DMS53 treated with DMSO at 0.1 percent for 48 hours (cell line): ENCODE results near the gene HOXD3.

Source experiments
- DNase-seq: peaks from one replicate; lab custom pipeline; 2025; ENCODE audit not compliant: unreplicated experiment; lab: John Stamatoyannopoulos, UW

Gene HOXD3

GRCh38 chr2:176148751-176149421 lies 8.2 kb upstream of the HOXD3 start:
- no peak for DNase-seq

GRCh38 chr2:176149481-176149938 lies 7.6 kb upstream of the HOXD3 start:
- DNase-seq, result no peak

- DNase-seq, result no peak
These were observed 7.0 kb upstream of the HOXD3 start for GRCh38 chr2:176149939-176150583.

GRCh38 chr2:176150584-176151441 lies 6.3 kb upstream of the HOXD3 start:
- DNase-seq, result no peak

- no peak for DNase-seq
These were observed 5.4 kb upstream of the HOXD3 start, which contains the start of gene HOXD4 for GRCh38 chr2:176151442-176152287. TSS of gene HOXD4 (plus strand) at chr2:176151550. CDS start at chr2:176151634, 84 bp downstream.

- no peak for DNase-seq
These were observed 4.5 kb upstream of the HOXD3 start for GRCh38 chr2:176152350-176153181.

- DNase-seq, result no peak
These were observed 2.4 kb upstream of the HOXD3 start for GRCh38 chr2:176154576-176155252.

GRCh38 chr2:176155356-176156044 lies 1.6 kb upstream of the HOXD3 start:
- no peak for DNase-seq

- DNase-seq, result no peak
These were observed 753 bp upstream of the HOXD3 start for GRCh38 chr2:176156301-176156806.

- DNase-seq, result peak; percentile 79
These were observed 535 bp downstream of the HOXD3 start for GRCh38 chr2:176157499-176158185.

- peak; percentile 59 for DNase-seq
These were observed 1.1 kb downstream of the HOXD3 start for GRCh38 chr2:176158186-176158591.

- DNase-seq, result no peak
These were observed 2.0 kb downstream of the HOXD3 start for GRCh38 chr2:176158855-176159662.

GRCh38 chr2:176159663-176160250 lies 2.6 kb downstream of the HOXD3 start:
- DNase-seq, result peak; percentile 28

- DNase-seq, result no peak
These were observed 3.3 kb downstream of the HOXD3 start for GRCh38 chr2:176160251-176160985.

- DNase-seq, result no peak
These were observed 4.1 kb downstream of the HOXD3 start for GRCh38 chr2:176160986-176161824.
